ENCODE measurements around the gene PDCL3.

The PDCL3 gene

GRCh38 chr2:100560216-100560830, 2.5 kb upstream of the PDCL3 start:
- in situ Hi-C loops (cut with HindIII; ENCODE audit: low sequenced_read_pairs), result no loop called here

DNA sequence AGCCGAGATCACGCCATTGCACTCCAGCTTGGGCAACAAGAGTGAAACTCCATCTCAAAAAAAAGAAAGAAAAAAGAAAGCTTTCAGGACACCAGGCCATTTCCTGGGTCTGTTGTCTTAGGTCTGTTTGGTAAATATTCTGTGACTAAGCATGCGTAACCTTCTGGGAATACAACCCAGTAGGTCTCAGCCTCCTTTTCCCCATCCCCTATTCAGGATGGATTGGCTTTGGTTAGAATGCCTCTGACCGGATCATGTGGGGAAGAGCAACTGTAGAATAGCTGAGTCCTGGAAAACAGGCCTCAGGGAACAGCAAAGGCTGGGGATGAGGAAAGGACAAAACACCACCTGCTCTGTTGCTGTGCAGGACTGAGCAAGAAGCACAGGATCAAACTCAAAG, 1.6 kb upstream of the PDCL3 start:
- in situ Hi-C loops (cut with HindIII; ENCODE audit: low sequenced_read_pairs), result no loop called here

DNA sequence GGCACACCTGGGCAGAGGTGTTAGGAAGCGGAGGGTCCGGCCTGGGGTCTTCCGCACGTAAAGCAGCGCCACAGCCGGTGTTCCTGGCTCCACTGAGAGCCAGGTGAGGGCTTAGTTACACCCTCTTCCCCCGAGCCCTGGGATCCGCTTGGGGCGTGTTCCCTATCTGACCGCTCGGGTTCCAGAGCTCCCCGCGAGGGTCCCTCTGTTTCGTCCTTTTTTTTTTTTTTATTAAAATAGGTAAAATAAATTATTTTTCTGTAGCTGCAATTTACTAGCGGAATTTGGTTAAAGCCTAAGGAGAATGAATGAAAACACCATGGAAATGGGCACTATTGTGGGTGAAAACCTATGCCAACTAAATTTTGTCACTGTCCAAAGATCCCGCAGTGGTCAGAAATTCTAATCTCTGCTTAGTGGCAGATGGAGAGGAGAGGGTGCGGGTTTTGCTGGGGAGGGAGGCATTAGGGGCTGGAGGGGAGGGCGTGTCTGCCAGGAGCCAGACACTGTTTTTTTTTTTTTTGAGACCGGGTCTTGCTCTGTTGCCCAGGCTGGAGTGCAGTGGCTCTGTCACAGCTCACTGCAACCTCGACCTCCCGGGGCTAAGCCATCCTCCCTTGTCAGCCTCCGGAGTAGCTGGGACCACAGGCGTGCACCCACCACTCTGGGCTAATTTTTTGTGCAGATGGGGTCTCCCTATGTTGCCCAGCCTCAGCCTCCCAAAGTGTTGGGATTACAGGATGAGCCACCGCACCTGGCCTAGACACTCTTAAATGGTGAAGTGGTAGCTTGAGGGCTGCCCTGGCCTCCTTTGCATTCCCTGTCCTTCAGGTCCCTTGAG, 834 bp downstream of the PDCL3 start:
- in situ Hi-C loops (cut with HindIII; ENCODE audit: low sequenced_read_pairs), result no loop called here

DNA sequence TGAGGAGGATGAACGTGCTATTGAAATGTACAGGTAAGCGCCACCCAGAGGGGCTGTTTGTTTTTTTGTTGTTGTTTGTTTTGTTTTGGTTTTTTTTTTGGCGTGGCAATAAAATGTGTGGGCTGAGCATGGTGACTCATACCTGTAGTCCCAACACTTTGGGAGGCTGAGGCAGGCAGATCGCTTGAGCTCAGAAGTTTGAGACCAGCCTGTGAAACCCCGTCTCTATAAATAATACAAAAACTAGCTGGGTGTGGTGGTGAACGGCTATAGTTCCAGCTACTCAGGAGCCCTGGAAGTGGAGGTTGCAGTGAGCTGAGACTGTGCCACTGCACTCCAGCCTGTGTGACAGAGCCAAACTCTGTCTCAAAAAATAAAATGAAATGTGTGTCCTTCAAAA, 6.2 kb downstream of the PDCL3 start:
- in situ Hi-C loops (cut with HindIII; ENCODE audit: low sequenced_read_pairs), result no loop called here

DNA sequence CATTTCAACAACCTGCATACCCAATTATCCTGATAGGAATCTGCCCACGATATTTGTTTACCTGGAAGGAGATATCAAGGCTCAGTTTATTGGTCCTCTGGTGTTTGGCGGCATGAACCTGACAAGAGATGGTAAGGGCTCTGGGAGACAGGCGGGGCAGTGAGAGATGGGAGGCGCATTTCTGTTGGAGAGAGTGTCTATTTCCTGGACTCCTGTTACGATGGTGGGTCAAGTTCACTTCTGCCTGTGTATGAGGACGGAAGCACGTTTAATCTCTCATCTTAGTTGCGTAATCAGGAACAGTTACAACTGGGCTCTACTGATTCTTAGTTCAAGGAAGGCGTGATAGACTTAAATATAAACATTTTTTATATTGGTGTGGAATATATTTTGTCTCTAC, 8.9 kb downstream of the PDCL3 start:
- in situ Hi-C loops (cut with HindIII; ENCODE audit: low sequenced_read_pairs), result no loop called here

- in situ Hi-C loops (cut with HindIII; ENCODE audit: low sequenced_read_pairs), result no loop called here
Observed at GRCh38 chr2:100577777-100578176, 15.0 kb downstream of the PDCL3 start.

DNA sequence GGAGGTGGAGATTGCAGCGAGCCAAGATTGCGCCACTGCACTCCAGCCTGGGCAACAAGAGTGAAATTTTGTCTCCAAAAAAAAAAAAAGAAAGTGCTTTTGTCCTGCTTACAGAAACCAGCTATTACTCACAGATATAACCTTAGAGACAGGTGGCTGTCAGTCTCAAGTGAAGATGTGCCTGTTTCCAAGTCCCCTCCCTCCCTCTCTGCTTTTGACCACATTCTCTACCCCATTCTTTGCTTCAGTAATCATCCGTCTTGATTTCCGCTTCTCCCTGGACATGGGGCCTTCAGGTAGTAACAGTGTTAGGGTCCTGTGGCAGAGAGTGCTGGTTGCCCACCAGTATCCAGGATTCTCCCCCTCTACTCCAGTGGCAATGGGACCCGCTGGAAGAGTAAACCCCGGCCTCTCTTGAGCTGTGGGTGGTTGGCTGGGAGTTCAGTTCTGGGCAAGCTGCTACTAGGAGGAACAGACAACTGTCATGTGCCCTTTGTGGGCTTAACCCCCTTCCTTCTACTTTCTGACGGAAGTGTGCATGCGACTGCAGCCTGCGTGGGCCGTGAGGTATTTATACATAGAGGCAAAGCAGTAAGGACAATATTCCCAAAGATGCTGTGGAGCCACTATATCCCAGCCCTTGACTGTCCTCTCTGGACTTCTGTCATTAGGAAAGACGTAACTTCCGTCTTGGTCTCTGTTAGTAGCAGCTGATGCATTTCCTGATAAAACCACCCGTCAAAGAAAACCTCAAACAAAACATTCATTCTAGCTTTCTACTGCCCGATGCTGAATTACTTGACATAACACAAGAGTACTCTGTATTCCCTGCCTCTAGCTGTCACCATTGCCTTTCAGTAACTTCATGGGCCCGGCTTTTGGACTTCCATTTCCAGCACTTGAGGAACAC, 17.8 kb downstream of the PDCL3 start:
- in situ Hi-C loops (cut with HindIII; ENCODE audit: low sequenced_read_pairs), result no loop called here

- in situ Hi-C loops (cut with HindIII; ENCODE audit: low sequenced_read_pairs), result no loop called here
Observed at GRCh38 chr2:100581277-100581612, 18.5 kb downstream of the PDCL3 start.

DNA sequence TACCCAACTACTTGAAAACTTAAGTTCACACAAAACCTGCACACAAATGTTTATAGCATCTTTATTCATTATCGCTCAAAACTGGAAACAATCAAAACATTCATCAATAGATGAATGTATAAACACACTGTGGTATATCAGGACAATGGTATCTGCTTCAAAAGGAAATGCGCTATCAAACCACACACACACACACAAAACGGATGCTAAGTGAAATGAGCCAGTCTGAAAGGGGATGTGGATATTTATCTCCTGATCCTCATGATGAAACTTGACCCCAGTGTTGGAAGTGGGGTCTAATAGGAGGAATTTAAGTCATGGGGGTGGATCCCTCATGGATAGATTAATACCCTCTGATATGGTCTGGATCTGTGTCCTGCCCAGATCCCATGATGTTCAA, 22.0 kb downstream of the PDCL3 start:
- in situ Hi-C loops (cut with HindIII; ENCODE audit: low sequenced_read_pairs), result no loop called here

DNA sequence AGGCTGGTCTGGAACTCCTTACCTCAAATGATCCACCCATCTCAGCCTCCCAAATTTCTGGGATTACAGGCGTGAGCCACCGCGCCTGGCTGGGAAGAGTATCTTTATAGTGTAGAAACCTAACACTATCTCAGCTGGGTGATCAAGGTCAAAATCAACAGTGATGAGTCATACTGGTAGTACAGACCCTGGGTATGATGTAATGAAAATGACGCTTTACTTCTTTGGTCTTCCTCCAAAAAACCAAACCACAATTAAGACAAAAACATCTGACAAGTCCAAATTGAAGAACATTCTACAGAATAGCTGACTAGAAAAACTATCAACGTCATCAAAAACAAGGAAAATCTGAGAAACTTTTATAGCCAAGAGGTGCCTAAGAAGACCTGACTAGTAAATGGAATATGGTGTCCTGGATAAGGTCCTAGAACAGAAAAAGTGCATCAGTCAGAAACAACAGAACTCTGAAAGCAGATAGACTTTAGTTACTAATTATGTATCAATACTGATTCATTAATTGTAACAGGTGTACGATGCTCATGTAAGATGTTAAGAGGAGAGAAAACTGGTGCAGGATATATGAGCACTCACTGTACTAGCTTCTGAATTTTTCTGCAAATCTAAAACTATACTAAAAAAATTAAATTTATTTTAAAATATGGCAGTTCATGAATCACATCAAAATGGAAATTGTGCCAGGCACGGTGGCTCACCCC, 25.4 kb downstream of the PDCL3 start:
- in situ Hi-C loops (cut with HindIII; ENCODE audit: low sequenced_read_pairs), result no loop called here

DNA sequence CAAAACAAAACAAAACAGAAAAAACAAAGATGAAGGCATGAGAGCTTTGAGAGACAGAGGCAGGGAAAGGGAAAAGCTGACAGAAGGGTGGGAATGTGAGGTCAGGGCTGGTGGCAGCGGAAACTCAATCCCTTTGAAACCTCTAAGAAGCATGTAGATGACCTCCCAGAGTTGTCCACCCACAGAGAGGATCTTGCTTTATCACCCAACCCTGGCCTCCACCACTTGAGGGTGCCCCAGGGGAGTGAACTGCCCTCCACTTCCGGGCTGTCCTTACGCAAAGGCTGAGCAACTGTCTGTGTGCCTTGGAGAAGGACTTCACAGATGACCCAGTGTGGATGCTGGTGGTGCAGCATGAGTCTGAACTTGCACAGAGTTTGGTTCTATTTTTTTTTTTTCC, 26.7 kb downstream of the PDCL3 start:
- in situ Hi-C loops (cut with HindIII; ENCODE audit: low sequenced_read_pairs), result no loop called here

GRCh38 chr2:100592226-100592625, 29.4 kb downstream of the PDCL3 start:
- in situ Hi-C loops (cut with HindIII; ENCODE audit: low sequenced_read_pairs), result no loop called here

GRCh38 chr2:100596465-100596864, 33.7 kb downstream of the PDCL3 start:
- in situ Hi-C loops (cut with HindIII; ENCODE audit: low sequenced_read_pairs), result no loop called here

DNA sequence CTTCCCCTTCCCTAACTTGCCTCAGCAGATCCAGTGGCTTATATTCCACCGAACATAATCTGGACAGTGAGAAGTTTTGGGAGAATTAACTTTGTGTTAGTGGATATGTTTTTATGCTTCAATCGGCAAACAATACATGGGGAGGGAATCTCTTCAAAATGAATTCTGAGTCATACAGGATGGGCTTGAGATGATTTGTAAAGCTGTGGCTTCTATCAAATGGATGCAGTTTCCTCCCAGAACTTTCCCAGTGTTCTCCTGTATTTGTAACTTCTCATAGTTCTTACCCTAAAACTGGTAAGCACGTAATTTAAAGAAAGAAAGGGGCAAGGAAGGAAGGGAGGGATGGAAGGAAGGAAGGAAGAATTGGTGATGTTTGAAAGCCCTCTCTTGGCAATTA, 36.8 kb downstream of the PDCL3 start:
- in situ Hi-C loops (cut with HindIII; ENCODE audit: low sequenced_read_pairs), result no loop called here

GRCh38 chr2:100601661-100602060, 38.9 kb downstream of the PDCL3 start:
- in situ Hi-C loops (cut with HindIII; ENCODE audit: low sequenced_read_pairs), result no loop called here

GRCh38 chr2:100603414-100603813, 40.6 kb downstream of the PDCL3 start:
- in situ Hi-C loops (cut with HindIII; ENCODE audit: low sequenced_read_pairs), result no loop called here

- in situ Hi-C loops (cut with HindIII; ENCODE audit: low sequenced_read_pairs), result no loop called here
Observed at GRCh38 chr2:100603948-100604633, 41.3 kb downstream of the PDCL3 start.

DNA sequence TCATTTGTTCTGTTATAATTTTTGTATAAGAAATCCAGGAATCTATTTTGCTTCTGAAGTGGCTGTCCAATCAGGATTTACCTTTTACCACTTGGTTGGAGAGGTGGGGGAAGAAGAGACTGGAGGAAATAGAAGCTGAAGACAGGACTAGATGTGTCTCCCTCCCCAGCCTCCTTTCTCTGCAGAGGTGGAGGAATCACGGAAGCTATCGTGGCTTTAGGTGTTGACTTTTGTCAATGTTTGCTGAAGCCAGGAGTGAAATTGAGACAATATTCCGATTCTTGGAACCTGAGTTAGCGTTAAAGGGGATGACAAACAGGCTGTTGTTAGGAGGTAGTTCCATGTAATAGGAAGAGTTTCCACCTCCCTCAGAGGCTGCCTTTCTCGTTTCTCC, 43.5 kb downstream of the PDCL3 start:
- in situ Hi-C loops (cut with HindIII; ENCODE audit: low sequenced_read_pairs), result loop anchor here (5.0 kb wide), 1 partner anchor 101 kb away; no protein-coding TSS in a partner anchor

- in situ Hi-C loops (cut with HindIII; ENCODE audit: low sequenced_read_pairs), result loop anchor here (5.0 kb wide), 1 partner anchor 100 kb away; no protein-coding TSS in a partner anchor
Observed at GRCh38 chr2:100606726-100607343, 44.0 kb downstream of the PDCL3 start.

- in situ Hi-C loops (cut with HindIII; ENCODE audit: low sequenced_read_pairs), result no loop called here
Observed at GRCh38 chr2:100610381-100610831, 47.6 kb downstream of the PDCL3 start.

Data from endothelial cell of hepatic sinusoid (primary cell).